Esophagus squamous epithelium (tissue), 4 donors: ENCODE data around the gene NRXN3.

ENCODE experiments used
- POLR2A ChIP-seq, 4 donors: fragments of 450-650 bp; IDR thresholded peaks; one replicate each; pipeline ENCODE4 v1.6.1; 2017; ENCODE audit warnings: antibody characterized with exemption in 4 of 4, mild to moderate bottlenecking in 4 of 4, moderate library complexity in 3 of 4
- TF ChIP-seq, protein P1 (sequence below), 6 experiments: fragments of 450-650 bp in 4 of 6; fragments of 200-600 bp in 2 of 6; sonication (generic) in 2 of 6; IDR thresholded peaks; one replicate each; pipeline ENCODE4 v1.5.1; 2016 to 2019; ENCODE audit warnings: antibody characterized with exemption in 6 of 6, mild to moderate bottlenecking in 4 of 6, moderate library complexity in 4 of 6

DNA sequence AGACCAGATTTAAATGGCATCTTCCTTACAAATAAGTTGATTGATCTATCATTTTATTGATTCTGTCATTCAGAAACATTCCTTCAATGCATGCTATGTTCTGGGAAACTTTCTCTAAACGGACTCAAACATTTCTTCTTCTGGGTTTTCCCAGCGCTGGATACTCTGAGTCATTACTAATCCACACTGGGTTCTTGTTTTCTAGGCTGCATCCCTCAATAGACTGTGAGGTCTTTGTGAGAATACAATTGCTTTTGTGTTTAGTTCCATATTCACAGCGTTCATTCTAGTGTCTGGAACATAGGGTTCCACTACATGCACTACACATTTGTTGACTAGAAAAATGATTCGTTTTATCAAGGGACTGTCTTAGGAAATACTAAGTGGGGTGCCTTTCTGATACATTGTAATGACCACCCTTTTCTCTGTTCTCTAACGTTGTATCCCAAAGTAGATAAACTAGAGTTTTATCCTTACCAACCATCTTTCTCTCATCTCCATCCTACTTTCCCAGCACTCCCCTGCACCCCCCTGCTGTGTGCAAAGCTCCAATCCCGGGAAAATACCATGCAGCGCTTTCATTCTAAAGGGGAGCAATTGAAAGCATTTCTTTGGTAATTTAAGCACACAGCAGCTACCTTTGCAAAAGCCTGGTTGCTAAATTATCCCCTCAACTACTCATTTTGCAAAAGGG is 1162.5 kb downstream of the NRXN3 start:
- TF ChIP-seq, protein P1, sequence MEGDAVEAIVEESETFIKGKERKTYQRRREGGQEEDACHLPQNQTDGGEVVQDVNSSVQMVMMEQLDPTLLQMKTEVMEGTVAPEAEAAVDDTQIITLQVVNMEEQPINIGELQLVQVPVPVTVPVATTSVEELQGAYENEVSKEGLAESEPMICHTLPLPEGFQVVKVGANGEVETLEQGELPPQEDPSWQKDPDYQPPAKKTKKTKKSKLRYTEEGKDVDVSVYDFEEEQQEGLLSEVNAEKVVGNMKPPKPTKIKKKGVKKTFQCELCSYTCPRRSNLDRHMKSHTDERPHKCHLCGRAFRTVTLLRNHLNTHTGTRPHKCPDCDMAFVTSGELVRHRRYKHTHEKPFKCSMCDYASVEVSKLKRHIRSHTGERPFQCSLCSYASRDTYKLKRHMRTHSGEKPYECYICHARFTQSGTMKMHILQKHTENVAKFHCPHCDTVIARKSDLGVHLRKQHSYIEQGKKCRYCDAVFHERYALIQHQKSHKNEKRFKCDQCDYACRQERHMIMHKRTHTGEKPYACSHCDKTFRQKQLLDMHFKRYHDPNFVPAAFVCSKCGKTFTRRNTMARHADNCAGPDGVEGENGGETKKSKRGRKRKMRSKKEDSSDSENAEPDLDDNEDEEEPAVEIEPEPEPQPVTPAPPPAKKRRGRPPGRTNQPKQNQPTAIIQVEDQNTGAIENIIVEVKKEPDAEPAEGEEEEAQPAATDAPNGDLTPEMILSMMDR (IDR thresholded peaks at IDR 0.05): no peak
- no peak for TF ChIP-seq POLR2A (IDR thresholded peaks at IDR 0.05)
